IPS-NIHi7 (cell line): ENCODE data around the gene APLF.
"Not testable (repeated sequence)": the region's sequence is repeated elsewhere in the genome, so short reads cannot be mapped to it uniquely, and the experiment has no call there.

Source experiments
- DNase-seq: peaks from one replicate; pipeline ENCODE4 v3.0.0; 2012; ENCODE audit warnings: mixed read lengths; ENCODE audit errors: extremely low spot score

Gene APLF

GRCh38 chr2:68527343-68528081 lies 60.1 kb downstream of the APLF start:
- not testable (repeated sequence) for DNase-seq

GRCh38 chr2:68529156-68529555 lies 61.8 kb downstream of the APLF start:
- DNase-seq: not testable (repeated sequence)

DNA sequence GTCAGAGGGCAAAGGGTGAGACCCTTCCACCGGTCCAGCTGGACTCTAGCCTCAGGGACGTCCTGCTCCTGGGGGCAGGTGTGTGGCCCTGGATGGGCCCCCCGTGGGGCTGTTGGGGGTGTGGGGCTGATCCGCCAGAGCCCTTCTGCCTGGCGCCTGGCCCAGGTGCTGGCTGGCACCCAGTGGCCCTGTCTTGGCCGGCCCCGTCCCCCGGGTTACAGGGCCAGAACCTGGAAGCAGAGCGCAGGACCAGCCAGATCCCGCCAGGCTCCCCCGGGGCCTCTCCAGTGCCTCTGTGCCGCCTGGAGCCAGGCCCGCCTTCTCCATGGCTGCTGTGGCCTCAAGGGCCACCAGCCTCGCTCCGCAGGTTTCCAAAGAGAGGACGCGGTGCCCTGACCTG lies 62.3 kb downstream of the APLF start:
- not testable (repeated sequence) for DNase-seq

DNA sequence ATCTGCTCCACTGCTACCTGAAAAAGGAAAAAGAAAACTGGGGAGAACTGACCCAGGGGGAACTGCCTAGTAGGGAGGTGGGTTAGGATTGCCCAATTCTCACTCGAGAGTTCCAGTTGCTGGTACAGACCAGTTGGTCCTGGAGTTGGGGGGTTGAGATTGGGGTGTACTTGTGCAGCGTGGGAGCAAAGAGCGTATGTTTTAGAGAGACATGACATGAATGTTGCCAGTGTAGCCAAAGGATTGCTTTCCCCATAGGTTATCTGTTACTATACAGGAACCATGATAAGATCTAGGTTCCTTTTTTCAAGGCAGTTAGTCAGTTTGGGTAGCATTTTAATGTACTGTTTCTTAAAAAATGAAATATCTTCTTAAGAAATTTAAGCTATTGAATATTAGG lies 68.6 kb downstream of the APLF start:
- DNase-seq: no peak

DNA sequence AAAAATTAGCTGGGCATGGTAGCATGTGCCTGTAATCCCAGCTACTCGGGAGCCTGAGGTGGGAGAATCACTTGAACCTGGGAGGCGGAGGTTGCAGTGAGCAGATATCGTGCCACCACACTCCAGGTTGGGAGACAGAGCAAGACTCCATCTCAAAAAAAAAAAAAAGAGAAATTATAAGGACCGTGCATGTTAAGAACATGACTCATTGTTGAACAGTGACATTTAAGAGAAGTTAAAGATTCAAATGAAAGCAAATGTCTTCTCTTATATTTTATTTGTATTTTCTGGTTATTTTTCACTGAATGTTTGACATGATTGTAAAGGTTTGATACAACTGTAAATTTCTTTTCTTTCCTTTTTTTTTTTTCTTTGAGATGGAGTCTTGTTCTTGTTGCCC lies 69.6 kb downstream of the APLF start:
- no peak for DNase-seq

DNA sequence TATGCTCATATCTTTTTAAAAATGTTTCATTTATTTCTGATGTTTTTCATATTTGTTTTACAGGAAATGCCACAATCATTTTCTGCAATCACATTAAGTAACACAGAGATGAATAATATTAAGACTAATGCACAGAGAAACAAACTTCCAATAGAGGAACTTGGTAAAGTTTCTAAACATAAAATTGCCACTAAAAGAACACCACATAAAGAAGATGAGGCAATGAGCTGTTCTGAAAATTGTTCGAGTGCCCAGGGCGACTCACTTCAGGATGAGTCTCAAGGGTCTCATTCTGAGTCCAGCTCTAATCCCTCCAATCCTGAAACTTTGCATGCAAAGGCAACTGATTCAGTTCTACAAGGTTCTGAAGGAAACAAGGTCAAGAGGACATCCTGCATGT lies 70.4 kb downstream of the APLF start:
- DNase-seq: no peak

GRCh38 chr2:68544811-68545210 lies 77.4 kb downstream of the APLF start:
- DNase-seq: no peak

GRCh38 chr2:68548396-68548795 lies 81.0 kb downstream of the APLF start:
- DNase-seq: no peak

DNA sequence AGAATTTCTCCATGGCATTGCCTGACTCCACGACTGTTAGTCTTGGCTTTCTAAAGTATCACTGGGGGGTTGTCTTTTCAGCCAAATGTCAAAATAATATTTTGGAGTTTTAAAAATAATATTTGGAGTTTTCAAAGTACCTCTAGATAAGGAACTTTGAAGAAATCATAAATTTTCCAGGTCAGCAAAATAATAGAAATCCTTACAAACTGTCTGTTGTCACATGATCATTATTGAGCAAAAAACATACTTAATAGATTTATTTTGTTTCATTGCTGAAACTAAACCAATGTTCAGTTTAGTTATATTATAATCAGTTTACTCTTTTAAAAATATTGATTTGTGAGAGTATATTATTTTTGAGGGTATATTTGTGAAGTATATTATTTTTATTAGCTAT lies 85.7 kb downstream of the APLF start:
- DNase-seq: no peak

DNA sequence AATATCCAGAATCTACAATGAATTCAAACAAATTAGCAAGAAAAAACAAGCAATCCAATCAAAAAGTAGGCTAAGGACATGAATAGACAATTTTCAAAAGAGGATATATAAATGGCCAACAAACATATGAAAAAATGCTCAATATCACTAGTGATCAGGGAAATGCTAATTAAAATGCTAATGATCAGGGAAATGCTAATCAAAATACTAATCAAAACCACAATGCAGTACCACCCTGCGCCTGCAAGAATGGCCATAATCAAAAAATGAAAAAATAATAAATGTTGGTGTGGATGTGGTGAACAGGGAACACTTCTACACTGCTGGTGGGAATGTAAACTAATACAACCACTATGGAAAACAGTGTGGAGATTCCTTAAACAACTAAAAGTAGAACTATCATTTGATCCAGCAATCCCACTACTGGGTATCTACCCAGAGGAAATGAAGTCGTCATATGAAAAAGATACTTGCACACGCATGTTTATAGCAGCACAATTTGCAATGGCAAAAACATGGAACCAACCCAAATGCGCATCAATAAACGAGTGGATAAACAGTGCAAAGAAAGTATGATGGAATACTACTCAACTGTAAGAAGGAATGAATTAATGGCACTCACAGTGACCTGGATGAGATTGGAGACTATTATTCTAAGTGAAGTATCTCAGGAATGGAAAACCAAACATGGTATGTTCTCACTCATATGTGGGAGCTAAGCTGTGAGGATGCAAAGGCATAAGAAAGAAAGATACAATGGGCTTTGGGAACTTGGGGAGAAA lies 88.2 kb downstream of the APLF start:
- DNase-seq: not testable (repeated sequence)

GRCh38 chr2:68556381-68556780 lies 89.0 kb downstream of the APLF start:
- no peak for DNase-seq

GRCh38 chr2:68558576-68558975 lies 91.2 kb downstream of the APLF start:
- no peak for DNase-seq

GRCh38 chr2:68559692-68560091 lies 92.3 kb downstream of the APLF start:
- DNase-seq: no peak

DNA sequence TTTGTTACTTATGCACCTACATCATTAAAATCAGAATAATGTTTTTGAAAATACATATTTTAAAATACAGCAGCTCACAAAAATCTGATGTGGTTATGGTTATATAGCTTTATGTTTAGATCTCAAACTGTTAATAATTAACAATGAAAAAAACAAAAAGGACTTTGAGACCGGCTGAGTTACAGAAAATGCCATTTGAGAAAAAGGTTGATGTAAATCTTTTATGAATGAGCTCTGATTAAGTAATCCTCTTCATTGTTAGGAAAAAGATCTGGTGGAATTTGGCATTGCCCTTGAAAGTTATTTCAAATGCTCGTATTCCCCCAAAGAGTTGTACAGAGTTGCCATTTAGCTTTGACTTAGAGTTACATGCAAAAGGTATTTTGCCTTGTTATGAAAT lies 93.2 kb downstream of the APLF start:
- DNase-seq: no peak

GRCh38 chr2:68561372-68561771 lies 94.0 kb downstream of the APLF start:
- DNase-seq: no peak

DNA sequence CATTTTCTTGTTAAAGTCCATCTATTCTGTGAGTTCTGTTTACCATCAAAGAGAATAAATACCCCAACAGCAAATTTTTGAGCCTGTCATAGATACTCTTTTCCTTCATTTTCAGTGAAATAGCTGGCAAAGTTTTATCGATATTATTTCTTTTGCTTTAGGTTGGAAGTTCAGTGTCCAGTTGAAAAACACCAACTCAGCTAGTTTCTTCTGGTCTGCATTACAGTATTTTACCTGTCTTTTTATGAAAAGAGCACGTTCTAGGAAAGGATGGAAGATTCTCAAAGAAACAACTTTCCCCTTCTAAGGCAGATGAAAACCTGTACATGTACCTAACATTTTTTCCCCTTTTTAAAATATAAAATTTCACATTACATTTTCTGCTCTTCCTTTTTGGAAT lies 95.5 kb downstream of the APLF start:
- no peak for DNase-seq

DNA sequence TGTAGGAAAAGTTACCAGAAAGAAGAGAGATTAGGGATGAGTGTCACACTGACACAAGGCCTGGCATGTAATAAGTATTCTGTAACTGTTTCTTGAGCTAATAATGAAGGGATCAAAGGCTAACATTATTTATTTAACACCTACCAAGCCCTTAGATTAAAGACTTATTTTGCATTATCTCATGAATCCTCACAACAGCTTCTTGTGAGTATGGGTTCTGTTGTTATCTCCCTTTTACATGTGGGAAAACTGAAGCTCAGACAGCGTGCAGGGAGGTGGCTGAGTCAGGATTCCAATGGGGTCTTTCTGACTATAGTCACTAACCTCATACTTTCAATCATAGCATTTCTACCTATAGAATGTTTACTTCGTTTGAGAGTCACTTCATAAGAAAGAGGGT lies 97.0 kb downstream of the APLF start:
- no peak for DNase-seq

- DNase-seq: no peak
Observed at GRCh38 chr2:68565273-68565672, 97.9 kb downstream of the APLF start.

DNA sequence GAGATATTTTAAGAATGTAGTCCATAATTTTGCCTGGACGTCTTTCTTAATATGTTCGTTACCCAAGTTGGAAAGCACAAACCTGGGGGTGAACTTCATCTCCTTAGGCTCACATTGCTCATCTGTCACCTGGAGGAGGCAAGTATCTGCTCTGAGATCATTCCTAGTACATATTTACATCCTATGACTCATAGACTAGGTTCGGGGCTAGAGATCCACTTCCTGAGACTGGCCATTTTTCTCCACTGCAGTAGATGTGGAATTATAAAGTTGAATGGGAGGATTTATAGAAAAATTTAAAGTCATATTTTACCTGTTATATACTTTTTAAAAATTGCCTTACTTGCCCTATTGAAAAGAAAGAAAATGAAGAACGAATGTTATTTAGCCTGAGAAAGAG lies 98.5 kb downstream of the APLF start:
- peak; percentile 16 for DNase-seq

DNA sequence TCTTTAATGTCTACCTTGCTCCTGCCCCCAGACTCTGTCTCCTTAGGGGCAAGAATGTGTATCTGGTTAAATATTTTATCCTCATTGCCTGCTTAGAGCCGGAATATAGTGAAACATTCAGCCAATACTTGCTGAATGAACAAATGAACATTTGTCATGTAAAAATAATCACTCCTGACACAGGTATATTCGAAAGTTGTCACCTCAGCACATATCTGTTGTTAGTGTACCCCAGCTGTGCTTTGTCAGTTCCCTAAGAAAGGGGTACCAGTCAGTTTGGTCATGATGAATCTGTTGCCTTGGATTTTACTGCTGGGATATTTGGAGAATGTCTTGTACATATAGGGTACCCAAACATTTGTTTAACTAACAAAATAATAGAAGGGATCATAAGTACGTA lies 99.0 kb downstream of the APLF start:
- no peak for DNase-seq

- no peak for DNase-seq
Observed at GRCh38 chr2:68568116-68568515, 100.7 kb downstream of the APLF start.

DNA sequence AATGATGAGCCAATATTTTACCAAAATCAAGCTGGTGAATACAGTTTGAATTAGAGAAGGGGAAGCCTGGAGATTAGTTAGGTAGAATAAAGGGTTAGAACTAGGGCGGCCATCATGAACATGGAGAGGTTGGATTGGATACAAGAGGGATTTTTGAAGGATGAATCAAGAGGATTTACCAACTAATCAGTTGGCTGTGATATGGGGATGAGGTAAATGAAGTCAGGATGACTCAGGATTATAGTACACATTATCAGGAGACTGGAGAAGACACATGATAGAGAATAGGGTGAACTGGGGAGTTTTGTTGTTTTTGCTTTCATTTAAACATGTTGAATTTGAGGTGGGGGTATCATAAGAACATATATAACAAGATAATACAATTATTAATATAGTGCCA lies 102.2 kb downstream of the APLF start:
- no peak for DNase-seq

DNA sequence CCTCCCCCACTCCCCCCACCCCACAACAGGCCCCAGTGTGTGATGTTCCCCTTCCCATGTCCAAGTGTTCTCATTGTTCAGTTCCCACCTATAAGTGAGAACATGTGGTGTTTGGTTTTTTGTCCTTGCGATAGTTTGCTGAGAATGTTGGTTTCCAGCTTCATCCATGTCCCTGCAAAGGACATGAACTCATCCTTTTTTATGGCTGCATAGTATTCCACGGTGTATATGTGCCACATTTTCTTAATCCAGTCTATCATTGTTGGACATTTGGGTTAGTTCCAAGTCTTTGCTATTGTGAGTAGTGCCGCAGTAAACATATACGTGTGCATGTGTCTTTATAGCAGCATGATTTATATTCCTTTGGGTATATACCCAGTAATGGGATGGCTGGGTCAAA lies 103.0 kb downstream of the APLF start:
- DNase-seq: not testable (repeated sequence)
